Activated T-cell treated with anti-CD3 and anti-CD28 coated beads for 4 hours (primary cell): ENCODE measurements around the gene POLE.

Source experiments
- DNase-seq: peaks from one replicate; pipeline ENCODE4 v3.0.0-alpha.2; 2020

Gene POLE

DNA sequence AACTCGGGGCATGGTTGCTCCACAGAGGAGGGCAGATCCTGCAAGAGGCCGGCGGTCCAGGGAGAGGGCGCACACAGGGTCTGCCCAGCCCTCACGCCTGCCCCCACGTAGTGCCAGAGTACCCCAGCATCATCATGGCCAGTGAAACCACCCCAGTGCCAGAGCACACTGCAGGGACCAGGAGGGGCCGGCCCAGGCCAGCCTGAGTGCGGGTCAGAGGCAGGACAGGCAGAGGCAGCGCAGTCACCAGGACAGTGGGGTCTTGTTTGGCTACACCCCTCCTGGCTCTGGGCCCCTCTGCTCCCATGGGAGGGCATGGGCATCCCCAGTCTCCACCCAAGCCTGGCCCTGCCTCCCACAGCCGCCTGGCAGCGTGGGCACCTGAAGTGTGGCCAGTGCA, 111.5 kb downstream of the POLE start:
- no peak for DNase-seq

DNA sequence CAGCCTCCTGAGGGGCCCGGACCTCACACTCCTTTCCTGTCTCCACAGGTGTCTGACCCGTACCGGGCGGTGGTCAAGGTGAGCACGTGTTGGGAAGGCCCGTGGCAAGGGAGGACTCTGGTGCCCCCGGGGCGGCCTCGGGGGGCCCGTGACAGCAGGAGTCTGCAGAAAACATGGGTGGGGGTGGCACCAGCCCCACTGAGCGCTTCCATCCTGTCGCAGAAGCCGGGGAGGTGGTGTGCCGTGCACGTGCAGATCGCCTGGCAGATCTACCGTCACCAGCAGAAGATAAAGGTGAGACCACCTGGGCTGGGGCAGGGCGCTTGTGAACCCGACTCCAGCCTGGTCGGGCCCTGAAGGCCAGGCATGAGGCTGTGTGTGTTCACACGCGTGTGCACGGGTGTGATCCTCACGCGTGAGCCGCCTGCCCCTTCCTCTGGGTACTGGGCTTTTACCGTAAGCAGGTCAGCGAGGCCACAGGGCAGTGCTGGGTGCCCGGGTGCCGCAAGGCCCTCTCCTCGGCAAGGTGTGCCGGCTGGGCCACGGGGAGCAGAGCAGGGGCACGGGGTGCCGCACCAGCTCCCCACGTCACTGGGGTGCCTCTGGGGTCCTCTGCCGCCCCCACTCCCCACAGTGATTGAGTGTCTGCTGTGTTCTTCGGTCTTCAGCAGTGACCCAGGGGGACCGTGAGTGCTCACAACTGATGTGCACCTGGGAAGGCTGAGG, 112.7 kb downstream of the POLE start:
- no peak for DNase-seq
